Umbilical cord (tissue), 2 donors: ENCODE data around the gene WDR90. TPM values are rescaled to one million over a fixed set of nuclear protein-coding genes. Genes with fewer than 3 reads are reported as not detected.

Experiments used
- DNase-seq: peaks from one replicate; pipeline ENCODE4 v3.0.0-alpha.2; 2015; ENCODE audit warnings: low spot score
- total RNA-seq: library from RNA; depleted of rRNA; stranded (reverse); fragments of >200 nt; gene quantifications from one replicate; pipeline ENCODE4 v1.2.3, GENCODE V29; 2014; ENCODE audit warnings: low replicate concordance; ENCODE audit not compliant: insufficient read depth

WDR90 gene
- total RNA-seq, 1 donor from 2014 or later = 30.8 TPM

DNA sequence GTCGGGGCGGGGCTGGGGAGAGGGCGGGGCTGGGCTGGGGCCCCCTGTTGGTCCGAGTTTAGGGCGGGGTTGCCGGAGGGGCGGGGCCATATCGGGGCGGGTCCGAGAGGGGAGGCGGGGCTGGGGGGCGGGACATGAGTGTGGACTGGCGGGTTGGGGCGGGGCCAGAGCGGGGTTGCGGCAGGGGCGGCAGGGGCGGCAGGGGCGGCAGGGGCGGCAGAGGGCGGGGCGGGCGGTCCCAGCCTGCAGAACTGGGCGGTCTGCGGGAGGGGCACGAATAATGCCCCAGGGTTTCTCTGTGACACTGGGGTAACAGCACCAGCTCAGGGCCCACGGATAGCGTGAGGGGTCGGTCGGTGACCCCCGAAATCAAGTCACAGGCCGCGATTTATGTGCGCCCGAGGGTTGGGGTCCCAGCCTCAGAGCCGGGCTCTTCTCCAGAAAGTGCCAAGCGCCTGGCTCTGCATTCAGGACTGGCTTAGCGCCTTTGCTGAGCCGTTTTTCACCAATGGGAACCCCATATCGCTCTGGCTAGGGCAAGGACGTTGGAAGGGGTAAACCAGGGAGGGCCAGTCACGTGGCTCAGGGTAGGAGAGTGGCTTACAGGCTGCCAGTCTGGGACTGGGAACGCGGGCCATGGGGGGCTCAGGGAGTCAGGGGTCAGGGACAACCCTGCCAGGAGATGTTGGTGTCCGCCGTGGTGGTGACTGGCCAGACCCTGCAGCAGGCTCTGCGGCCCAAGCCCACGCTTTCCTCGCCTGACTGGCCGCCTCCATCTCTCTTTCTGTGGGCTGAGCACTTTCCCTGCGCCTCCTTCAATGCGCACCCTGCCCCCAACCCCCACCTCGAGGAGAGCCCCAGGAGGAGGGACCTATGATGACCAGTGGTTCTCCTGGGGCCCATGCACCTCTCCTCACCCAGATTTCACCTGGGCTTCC, 11.8 kb upstream of the WDR90 start:
- DNase-seq = peak; percentile 48

DNA sequence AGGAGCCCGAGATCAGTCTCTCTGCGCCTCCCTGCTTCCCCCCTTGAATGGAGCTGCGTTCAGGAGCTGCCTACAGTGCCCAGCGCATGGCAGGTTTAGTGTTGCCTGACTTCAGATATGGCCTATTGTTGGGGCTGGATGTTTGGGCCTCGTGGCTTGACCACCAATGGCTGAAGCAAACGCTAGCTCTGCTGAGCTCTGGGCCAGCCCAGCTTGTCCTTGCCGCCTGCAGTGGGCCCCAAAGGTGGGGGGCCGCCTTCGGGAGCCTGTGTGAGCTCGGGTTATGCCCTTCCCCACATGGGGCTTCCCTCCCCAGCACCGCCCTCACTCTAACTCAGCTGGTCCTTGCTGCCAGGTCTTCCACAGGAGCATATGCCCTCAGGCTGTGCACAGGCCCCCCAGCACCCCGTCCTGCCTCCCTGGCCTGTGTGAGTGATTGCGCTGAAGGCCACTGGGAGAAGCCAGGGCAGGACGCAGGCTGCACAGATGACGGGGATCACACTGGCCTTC, 11.1 kb upstream of the WDR90 start:
- DNase-seq = no peak

DNA sequence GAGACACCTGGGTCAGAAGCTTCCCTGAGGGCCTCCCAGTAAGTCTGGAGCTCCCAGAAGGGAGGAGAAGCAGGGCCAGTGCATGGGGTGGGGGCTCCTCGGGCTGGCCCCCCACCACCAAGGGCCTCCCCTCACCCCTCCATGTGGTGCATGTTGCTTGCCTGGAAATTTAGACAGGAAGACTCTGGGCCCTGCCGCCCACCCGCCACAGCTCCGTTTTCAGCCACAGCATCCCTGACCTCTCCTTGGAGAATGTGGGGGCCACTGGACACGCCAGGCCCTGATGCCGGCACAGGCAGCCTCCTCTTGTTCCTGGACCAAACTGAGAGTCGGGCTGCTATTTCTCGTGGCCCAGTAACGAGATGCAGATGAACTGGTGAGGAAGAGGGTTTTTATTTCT, 10.3 kb upstream of the WDR90 start:
- DNase-seq = no peak

DNA sequence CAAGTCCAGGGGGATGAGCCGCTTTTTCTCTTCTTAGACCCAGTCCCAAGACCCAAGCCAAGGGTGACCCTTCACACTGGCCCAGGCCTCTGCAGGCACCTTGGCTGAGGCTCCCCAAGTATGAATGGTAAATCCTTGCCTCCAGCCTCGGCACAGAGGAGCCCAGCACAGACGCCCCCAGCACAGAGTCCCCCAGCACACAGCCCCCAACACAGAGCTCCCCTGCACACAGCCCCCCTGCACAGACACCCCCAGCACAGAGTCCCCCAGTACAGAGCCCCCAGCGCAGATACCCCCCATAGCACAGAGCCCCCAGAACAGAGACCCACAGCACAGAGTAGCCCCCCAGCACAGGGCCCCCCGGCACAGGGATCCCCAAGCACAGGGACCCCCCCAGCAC, 8.6 kb upstream of the WDR90 start:
- DNase-seq = no peak

DNA sequence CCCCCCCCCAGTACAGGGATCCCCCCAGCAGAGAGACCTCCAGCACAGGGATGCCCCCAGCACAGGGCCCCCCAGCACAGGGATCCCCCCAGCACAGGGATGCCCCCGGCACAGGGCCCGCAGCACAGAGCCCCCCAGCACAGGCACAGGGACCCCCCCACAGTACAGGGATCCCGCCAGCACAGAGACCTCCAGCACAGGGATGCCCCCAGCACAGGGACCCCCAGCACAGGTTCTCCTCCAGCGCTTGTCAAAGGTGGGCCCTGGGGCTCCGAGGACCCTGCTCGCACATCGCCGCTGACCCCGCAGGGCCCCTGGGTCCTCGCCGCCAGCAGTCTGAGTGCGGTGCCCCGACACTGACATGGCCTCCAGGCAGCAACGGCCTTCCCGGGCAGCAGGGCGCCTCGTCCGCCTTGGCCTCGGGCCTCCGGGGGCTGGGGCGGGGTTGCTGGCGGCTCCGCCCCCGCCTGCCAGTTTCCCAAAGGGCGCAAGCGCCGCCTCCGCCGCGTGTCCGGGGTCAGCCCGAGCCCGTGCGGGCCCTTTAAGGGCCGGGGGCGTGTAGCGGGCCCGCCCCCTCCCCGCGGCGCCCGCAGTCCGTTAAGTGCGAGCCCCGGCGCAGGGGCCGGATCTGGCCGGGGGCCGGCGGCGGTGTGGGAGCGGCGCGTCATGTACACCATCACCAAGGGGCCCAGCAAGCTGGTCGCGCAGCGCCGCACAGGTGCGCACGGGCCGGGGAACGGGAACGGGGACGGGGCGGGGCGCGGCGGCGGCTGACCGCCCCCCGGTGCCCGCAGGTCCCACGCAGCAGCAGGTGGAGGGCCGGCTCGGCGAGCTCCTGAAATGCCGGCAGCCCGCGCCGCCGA, 7.6 kb upstream of the WDR90 start, which contains the start of gene MCRIP2:
Gene MCRIP2 (plus strand): TSS at position 503 of the 863 bp plus-strand sequence. CDS start 164 bp downstream, at position 667.
- peak; percentile 84 for DNase-seq

DNA sequence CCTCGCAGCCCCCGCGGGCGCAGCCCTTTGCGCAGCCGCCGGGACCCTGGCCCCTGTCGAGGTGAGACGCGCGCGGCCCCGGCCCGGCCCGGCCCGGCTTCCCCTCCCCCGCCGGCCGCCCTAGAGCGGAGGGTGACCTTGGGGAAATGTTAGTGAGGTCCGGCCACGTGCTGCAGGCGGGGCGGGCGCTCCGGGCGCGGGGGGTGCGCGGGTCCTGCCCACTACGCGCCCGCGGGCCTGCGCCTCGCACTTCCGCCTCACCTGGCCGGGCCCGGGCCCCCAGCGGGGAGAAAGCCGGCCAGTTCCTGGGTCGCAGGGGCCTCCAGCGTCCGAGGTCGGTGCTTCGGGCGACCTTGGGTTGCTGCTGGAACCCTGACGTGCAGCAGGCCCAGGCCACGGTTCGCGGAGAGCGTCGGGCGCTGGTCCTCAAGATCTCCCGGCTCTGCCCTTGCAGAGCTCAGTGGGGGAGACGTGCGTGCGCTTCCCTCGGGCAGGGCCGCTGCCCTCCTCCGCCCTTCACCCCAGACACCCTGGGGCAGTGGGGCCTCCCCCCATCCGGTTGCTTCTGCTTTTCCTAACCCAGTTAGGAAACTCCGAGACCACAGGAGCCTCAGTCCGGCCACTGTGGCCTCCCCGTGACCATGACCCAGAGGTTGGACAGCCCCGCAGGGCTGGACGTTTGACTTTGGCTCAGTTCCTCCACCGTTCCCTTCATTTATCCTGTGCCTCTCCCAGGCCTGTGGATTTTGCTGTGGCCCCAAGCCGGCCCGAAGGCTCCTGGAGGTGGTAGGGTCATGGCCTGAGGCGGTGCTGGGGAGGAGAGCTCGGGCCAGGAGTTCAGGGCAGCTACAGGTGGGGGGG, 6.7 kb upstream of the WDR90 start:
- DNase-seq = peak; percentile 31

DNA sequence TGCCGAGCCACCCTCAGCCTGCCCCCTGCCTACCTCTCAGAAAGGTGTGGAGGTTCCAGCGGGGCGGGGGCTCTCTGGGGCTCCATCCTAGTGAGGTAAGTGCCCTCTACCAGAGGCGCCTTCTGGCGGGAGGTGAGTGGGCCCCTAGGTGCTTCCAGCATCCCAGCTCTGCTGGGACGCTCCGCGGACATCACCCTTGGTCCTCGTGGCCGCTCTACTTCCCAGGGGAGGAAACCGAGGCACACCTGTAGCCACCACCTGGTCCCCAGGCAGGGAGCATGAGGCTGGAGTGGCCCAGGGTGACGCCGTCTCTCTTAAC, 6.2 kb upstream of the WDR90 start:
- no peak for DNase-seq

DNA sequence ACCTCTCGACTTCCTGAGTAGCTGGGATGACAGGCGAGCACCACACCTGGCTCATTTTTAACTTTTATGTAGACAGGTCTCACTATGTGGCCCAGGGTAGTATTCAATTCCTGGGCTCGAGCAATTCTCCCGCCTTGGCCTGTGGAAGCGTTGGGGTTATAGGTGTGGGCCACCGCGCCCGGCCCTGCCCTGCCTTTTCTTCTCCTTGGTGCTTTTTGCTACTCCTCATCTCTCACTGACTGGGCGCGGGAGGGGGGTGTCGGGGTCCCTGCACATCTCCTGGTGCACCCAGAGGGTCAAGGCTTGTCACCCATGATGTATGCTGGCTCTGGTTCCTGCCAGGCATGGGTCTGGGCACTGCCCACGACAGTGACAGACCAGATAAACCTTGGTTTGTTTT, 4.6 kb upstream of the WDR90 start:
- no peak for DNase-seq

DNA sequence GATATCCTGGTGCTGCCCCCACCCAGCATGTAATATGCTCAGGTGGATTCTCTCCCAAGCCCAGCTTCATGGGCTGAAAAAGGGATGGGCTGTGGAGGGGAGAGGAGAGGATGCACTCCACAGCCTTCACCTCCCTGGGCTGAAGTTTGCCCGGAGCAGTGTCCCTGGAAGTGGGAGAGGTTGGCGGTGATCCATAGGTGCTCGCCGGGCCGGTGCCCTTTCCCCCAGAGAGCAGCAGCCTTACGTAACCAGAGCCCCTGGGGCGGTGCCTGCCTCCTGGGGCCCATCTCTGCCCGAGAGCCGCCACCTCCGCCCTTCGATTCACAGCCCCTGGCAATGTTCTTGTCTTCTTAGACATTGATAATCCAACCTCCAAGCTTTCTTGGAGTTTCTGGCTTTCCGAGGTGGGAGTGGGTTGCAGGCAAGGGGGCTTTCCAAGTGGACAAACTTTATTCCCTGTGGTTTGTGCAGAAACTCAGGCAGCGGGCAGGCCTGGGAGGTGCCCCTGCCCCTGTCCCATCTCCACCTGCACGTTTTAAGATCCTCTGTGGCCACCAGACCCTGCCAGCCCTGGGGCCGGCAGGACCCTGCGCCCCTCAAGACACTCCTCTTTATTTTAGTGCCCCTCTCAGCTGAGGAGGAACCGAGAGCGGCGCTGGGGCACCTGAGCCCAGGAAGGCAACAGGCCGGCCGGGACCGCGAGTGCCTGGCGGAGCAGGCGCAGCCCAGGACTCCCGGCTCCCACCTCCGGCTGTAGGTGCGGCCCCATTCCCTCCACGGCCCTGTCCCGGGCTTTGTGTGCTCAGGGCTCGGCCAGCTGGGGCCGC, 3.1 kb upstream of the WDR90 start:
- DNase-seq = no peak

DNA sequence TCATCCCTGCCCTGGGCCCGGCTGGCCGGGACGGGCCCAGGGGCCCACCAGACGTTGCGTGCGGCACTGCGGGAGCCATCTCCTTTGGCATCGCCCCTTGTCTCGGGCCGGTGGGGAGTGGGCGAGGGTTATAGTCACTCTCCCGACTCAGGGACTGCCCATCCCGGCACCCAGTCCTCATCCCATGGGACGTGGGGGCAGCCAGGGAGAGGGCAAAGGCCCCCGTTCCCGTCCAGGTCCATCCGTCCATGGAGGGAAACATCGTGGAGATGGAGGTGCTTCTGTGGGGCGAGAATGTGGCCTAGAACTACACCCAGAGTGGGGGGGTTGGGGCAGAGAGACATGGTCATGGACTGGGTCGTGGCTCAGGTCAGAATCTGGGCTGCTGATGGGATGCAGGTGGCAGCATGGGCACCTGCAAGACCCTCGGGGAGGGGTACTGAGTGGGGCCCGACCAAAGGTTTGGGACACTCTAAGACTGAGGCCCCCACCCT, 2.4 kb upstream of the WDR90 start:
- no peak for DNase-seq

DNA sequence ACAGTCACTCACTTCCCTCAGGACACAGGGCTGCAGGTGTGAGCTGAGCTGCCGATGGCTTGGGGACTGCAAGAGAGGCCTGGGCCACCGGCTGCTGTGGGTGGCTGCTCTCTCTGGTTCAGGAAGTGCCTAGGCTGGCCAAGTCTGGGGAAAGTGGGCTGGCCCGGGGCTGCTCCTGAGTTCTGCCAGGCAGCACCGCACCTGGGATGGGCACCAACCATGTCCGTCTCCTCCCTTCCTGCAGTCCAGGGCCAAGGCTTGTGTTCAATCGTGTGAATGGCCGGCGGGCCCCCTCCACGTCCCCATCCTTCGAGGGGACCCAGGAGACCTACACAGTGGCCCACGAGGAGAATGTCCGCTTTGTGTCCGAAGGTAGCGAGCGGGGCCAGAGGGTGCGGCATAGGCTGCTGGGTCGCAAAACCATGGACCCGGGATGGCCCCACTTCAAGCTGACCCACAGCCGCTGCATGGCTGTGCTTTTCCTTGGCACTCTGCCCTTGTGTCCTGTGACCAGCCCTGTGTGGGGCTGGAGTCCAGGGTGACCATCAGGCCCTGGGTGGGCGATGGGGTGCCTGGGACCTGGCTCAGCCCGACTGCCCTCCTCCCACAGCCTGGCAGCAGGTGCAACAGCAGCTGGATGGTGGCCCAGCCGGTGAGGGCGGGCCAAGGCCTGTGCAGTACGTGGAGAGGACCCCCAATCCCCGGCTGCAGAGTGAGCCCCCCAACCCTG, 1.8 kb upstream of the WDR90 start:
- no peak for DNase-seq

DNA sequence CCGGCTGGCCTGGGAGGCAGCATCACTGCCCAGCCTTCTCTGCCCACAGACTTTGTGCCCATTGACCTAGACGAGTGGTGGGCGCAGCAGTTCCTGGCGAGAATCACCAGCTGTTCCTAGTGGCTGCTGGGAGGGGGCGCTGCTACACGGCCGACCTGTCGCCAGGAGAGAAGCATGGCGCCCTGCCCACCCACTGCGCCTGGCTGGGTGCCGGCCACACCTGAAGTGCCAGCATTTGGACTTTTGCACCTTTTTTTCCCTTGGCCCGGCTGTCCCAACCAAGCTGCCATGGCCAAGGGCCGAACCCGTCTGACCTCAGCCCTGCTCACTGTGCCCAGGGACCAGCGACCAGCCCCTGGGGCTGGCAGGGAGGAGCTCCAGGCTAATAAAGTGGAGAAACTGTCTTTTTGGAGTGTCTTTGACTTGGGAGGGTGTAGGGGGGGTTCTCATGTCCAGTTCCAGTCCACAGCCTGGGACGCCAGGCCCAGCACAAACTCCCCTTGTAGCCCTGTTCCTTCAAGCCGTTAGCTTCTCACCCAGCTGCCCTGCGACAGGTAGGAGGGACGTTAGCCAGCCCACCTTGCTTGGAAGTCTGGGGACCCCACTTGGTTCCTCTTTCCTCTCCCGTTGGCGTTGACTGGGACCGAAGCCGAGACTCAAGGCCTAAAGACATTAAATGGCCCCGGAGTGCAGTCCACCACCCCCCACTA, 939 bp upstream of the WDR90 start:
- no peak for DNase-seq

DNA sequence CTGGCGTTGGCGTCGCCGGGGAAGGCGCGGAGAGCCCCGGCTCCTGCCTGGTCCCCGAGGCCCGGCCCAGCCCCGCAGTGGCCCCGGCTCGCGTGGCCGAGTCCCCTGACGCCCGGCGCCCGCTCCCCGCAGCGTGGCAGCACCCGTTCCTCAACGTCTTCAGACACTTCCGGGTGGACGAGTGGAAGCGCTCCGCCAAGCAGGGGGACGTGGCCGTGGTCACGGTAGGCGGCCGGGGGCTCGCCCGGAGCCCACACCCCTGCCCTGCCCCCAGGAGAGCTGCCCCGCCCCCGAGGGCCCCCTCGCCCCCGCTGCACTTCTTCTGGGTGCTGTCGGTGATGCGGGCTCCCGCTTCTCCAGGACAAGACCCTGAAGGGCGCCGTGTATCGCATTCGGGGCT, 466 bp downstream of the WDR90 start:
- DNase-seq = no peak

DNA sequence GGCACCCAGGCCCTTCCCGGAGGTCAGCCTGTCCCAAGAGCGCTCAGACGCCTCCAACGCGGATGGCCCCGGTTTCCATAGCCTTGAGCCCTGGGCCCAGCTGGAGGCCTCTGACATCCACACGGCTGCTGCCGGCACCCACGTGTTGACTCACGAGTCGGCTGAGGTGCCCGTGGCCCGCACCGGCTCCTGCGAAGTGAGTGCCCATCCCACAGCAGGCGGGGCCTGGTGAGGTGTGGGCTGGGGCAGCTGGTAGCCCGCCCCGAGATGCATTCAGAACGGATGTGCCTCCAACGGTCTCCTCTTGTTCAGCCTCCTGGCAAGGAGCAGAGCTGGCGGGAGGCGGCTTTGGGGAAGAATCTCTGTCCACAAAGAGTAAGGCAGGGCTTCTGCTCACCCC, 2.7 kb downstream of the WDR90 start:
- no peak for DNase-seq

DNA sequence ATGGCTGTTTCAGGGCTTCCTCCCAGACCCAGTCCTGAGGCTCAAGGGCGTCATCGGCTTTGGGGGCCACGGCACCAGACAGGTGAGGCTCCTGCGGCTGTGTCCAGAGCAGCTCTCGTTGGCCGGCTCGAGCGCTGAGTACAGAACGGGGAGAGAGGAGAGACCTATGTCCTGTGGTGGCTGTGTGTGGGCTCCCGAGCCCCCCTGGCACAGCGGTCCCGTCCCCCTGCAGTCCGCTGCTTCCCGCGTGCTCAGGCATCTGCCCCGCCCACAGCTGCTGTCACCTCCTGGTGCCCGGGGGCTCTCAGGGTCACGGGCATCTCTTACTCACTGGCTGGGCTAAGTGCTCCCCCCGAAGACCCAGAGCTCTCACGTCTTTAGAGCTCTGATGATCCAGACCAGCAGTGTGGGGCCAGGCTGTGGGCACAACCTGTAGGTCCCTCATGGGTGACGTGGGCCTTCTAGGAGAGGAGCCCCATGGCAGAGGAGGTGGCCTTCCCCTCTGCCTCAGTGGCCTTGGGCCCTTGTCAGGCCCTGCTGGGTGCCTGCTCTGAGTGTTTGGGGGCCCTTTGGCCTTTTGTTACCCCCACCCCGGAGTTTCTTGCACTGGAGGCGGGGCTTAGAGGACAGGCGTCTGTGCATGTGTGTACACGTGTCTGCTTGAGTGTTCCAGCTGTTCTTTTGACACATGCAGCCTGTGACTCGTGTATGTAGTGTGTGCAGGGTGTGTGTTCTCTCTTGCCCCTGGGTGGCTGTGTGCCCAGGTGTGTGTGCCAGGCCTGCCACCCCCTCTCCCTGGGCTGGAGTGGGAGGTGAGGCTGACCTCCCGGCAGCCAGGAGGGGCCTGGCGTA, 3.5 kb downstream of the WDR90 start:
- no peak for DNase-seq

DNA sequence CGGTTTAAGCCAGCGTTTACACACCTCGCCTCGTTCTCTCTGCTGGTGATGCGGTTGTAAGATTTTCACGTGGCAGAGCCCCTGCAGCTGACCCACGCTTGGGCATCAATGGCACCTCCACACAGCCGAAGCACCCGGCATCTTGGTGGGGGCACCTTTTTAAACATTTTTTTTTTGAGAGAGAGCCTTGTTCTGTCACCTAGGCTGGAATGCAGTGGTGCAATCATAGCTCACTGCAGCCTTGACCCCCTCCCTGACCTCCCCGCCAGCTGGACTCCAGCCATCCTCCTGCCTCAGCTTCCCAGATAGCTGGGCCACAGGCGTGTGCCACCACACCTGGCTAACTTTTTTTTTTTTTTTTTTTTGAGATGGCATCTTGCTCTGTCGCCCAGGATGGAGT, 4.9 kb downstream of the WDR90 start:
- no peak for DNase-seq

DNA sequence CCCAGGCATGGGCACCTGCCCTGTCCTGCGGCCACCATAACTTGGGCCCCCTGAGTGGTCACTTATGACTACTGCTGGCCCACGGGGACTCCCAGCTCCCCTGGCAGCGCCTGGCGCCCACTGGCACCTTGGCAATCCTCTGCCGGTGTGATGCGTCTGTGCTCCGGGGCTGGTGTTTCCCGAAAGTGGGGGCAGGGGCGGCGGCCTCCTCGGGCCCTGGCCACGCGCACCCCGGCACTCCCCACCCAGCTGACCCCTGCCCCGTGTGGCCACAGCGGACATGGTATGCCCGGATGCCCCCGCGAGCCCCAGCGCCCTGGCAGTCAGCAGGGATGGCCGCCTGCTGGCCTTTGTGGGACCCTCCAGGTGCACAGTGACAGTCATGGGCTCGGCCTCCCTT, 8.3 kb downstream of the WDR90 start:
- DNase-seq = no peak
